Measurements from ENCODE around the gene DCP2.
A peak's percentile ranks its signal among the peaks of the same experiment; 100 is the strongest.

Gene DCP2

DNA sequence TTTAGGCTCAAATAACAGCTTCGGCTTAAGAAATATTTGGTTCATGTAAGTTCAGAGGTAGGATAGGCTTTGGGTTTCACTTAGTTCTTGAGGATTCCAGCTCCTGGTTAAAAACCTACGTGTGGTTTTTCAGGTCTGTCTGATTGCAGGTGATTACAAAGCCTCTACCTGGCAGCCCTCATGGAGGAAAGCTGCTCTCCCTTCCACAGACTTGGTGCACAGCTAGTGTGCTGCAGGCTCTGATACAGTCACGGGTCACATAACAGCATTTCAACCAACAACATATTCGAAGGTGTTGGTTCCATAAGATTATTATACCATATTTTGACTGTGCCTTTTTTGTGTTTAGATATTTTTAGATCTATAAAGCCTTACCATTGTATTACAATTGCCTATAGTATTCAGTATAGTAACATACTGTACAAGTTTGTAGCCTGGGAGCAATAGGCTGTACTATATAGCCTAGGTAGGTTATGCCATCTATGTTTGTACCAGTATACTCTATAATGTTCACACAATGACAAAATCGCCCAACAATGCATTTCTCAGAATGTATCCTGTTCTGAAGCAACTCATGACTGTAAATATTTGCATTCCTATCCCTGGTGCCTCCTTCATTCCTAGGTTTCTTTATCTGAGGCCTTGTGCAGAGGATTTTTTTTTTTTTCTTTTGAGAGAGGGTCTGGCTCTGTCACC, 8.0 kb upstream of the DCP2 start:
- DNase-seq: no peak

DNA sequence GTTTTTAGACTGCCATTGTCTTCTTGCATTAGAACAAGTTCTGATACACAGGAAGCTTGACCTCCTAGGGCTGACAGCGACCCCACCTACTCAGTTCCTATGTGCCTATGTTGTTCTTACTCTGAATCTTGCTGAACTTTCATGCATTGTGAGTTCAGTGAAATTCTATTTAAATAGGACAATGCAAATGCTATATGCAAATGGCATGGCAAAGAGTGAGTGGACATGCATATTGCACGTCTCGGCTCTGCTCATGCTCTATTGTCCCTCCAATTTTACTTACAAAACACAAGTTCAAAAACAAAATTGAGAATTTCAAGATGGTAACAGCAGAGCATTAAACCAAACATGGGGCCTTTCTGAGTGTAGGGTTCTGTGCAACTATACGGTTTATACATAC, 5.3 kb upstream of the DCP2 start:
- no peak for DNase-seq

DNA sequence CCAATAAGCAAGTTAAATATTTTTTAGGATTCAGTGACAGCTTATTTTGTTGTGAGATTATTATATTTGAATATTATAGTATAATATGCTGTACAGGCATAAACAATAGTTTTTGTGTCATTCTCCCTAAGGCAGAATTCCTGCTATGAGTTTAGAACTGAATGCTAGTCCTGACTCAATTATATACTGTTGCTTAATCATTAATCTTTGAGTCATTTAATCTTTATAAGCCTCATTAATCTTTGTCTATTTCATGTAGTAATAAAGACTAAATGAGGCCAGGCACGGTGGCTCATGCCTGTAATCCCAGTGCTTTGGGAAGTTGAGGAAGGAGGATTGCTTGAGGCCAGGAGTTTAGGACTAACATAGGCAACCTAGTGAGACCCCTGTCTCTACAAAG, 3.6 kb upstream of the DCP2 start:
- no peak for DNase-seq

DNA sequence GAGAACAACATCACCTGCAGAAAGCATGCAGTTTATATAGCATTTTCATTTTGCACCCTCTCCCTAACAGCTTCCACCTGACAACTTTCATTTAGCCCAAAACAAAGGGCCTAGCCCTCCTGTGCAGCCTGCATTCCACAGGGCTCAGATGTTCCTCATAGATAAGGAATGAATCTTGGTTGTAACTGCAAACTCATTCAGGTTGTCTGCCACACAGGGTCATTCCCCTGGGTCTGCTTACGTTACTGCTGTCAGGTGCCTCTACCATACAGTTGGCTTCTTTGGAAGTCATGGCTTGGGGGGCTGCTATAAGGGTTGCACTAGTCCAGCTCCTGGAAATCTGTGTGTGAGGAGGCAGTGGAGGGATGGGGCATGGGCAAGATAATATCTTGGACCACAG, 2.7 kb upstream of the DCP2 start:
- DNase-seq: peak; percentile 58

DNA sequence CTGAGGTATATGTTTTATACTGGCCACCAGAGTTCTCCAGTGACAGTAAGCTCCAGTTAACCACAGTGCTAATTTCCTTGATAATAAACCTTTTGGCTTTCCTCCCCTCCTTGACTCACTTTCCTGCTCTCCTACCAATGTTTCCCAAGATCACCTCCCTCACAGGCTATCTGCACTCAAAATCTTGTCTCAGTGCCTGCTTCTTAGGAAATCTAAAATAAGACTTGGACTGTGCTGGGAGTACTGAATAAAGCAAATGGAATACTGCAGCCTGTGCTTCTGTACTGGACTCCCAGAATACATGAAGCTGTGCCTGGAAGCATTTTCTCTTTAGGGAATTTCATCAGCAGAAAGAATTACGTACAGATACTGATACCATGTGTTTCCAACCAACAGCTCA, 1.7 kb upstream of the DCP2 start:
- no peak for DNase-seq

DNA sequence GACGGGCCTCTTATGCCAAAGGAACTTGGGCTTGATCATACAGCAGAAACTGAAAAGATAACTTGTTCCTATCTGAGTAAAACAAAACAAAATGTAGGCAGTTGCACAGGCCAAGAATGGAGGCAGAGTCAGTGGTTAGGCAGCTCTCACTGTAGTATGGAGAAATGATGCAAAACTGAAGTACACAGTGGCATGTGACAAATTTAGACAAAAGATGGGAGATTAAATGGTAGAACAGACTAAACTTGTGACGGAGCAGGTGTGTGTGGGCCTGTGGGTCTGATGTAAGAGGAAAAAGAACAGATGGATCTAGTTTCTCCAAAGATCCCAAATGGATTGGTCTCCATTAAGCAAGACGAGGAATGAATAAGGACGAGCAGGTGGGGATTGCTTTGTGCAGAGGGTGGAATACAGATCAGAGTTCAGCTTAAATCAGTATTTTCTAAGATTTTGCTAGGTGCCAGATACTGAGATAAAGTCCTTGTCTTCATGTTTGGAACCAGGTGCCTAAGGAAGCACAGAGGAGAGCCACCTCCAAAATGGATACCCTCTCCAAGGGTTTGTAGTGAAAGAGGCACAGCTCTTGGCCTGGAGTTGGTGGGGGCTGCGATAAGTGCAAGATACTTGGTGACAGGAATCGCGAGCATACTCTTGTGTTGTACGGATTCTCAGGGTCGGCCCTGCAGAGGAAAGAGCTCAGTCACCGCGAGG, 722 bp upstream of the DCP2 start:
- DNase-seq: peak; percentile 11

DNA sequence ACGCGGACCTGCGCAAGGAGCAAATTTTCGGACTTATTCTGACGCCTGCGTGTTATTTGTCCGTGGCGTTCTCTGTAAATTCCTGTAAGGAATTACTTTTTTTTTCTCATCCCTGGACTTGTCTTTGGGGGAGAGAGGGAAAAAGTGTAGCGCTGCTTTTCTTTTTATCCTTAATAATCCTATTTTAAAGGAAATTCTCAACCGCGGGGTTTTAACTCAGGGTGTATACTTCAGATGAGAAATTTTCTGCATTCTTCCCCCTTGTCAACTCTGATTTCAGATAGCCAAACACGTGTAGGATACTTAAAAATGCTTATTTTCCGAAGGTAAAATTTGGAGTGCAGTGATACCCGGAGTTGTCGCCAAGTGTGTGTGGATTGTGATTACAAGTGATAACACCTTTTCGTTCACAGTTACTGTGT, 853 bp downstream of the DCP2 start:
- peak; percentile 45 for DNase-seq

DNA sequence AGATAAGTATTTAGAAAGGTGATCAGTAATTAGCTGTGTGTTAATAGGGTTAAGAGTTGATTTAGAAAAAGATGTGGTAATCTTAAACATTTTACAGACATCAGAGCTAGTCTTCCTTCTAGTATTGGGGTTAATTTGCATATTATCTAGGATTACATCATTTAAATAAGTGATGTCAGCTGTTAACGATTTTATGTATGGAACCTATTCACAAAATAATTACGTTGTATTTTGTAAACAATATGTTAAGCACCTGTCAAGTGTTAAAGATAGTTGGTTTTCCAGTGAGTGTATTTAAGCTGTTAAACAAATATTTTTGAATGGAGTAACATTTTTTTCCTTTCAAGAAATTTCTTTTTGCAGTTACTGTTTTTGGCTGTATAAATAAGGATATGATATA, 2.2 kb downstream of the DCP2 start:
- no peak for DNase-seq

DNA sequence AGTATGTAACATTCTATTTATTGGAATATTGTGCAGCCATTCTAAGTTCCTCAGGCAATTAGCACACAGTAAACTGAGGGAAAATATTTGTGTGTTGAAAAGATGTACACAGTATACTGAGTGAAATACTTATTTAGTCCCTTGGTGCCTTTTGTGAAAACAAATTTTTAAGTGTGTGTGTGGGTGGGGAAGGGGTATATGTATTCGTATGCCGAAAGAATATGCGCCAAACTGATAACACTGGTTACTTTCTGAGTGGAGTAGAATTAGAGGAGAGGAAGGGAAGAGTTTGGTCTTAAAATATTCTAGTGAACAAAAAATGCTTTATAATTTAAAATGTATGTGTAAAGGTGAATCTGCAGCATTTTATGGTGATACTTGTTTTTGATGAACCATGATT, 3.1 kb downstream of the DCP2 start:
- peak; percentile 44 for DNase-seq

DNA sequence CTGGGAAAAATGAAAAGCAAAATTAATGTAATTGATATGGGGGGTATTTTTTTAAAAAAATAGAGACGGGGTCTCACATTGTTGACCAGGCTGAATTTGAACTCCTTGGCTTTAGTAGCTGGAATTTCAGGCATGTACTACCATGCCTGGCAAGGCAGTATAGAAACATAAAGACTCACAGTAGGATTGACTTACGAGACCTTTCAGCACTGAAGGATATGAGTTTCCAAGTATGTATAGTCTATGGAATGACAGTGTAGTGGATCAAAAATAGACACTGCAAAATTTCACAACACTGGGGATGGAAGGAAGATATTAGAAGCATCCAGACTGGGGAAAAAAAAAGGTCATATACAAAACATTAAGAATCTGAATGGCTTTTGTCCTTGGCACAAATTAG, 6.8 kb downstream of the DCP2 start:
- no peak for DNase-seq

DNA sequence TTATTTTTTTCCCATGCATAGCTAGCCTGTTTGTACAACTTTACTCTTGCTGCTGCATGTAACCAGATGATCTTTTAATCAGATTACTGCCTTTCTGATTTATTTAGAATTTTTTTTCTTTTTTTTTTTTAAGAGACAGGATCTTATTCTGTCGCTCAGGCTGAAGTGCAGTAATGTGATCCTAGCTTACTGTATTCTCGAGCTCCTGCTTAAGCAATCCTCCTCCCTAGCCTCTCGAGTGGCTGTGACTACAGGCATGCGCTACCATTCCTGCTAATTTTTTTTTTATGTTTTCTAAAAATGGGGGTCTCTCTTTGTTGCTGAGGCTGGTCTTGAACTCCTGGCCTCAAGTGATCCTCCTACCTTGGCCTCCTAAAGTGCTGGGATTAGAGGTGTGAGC, 9.6 kb downstream of the DCP2 start:
- no peak for DNase-seq

DNA sequence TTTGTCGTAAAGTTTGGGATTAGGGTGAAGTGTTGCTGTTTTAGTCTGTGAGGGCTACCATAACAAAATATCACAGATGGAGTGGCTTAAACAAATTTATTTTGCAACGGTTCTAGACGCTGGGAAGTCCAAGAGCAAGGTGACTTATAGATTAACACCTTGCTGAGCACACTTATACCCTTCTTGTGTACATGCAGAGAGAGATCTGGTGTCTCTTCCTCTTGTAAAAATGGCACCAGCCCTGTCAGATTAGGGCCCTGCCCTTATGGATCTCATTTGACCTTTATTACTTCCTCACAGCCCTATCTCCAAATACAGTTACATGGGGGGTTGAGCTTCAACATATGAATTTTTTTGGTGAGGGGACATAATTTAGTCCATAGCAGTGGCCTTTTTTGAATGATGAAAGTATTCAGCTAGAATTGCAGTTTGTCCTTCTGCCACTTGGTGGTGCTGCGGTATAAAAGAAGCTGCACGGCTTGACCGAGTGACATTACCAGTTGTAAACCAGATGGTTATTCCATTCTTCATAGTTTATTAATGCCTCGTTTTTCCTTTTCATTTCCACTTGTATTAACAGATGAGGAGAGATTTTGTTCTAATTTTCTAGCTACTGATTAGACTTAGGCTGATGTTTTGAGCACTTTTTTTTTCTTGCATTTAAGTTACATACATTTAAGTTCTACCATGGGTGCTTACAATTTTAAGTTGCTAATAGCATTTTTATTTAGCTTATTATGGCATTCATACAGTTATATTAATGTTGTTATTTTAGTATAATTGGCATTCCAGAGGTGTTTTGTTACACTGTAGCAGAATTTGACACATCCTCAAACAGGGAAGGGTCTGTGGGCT, 19.4 kb downstream of the DCP2 start:
- DNase-seq: peak; percentile 74

DNA sequence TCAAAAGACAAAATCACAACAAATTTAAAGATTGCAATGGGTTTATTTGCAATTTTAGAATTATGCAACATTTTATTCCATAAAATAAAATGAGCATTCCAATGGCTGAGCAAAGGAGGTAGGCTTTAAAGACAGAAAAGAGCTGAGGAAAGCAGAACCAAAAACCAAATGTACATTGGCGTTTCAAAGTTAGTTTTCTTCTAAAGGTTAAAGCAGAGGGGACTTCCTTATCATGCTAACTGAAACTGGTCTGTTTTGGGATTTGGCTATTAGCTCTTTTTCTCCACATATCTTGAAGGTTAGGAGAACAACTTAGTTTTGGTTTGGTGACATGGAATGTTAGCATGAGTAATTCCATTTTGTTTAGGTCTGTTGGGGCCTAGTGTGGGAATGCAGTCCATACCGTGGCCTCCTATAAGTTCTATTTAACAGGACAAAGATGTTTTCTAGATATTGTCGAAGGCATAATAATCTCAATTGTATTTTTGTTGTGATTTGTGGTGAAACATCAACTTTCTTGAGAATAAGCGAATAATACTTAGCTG, 20.3 kb downstream of the DCP2 start:
- DNase-seq: no peak

DNA sequence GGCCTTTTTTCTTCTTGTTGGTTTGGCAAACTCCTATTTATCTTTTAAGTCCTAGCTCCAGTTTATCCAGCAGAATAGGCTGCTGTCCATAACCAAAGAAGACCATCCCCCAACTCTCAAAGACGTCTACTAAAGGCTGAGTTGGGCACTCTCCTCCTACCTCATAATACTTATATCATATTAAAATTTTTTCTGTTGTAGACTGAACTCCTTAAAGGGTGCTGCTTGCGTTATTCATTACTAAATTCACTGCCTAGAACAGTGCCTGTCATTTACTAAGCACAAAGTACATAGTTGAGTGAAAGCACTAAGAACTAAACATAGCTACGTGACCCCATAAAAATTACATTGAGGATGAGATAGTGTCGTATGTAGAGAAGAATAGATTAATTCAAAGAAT, 21.7 kb downstream of the DCP2 start:
- no peak for DNase-seq

DNA sequence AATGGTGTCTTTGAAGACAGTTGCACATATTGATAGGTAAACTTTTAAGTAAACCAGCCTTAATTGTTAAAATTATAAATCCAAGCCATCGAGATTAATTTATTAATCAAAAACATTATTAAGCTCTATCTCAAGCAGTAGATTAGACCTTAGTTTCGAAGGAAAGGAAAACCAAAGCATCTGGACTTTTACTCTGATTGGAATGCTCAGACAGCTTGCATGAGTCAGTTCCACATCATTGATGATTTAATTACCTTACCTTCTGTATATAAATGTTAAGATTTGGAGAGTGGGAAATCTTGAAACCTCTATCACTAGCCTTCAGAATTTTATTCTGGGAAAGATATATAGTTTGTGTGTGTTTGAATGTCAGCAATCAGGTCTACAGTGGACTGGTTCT, 23.9 kb downstream of the DCP2 start:
- no peak for DNase-seq

DNA sequence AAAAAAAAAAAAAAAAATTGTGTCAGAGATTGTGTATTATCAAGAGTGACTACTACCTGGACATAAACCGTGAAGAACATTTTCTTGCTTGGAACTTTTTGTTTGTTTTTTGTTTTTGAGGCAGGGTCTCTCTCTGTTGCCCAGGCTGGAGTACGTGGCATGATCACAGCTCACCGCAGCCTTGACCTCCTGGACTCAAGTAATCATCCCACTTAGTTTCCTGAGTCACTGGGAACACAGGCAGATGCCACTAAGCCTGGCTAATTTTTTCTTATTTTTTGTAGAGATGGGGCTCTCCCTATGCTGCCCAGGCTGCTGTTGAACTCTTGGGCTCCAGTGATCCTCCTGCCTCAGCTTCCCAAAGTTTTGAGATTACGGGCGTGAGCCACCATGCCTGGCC, 25.8 kb downstream of the DCP2 start:
- DNase-seq: no peak

DNA sequence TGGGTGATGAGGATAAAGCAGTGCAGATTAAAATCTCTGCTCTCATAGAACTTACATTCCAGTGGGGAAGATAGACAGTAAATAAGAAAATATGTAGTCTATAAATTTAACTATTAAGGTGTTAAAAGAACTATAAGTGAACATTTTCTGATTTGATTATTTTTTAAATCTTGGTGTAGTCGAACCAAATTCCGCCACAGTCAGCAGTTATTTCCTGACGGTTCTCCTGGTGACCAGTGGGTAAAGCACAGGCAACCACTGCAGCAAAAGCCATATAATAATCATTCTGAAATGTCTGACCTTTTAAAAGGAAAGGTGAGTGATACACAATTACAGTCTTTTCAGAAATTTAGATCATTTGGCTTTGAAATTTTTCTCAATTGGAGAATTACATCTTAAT, 27.2 kb downstream of the DCP2 start:
- DNase-seq: no peak

DNA sequence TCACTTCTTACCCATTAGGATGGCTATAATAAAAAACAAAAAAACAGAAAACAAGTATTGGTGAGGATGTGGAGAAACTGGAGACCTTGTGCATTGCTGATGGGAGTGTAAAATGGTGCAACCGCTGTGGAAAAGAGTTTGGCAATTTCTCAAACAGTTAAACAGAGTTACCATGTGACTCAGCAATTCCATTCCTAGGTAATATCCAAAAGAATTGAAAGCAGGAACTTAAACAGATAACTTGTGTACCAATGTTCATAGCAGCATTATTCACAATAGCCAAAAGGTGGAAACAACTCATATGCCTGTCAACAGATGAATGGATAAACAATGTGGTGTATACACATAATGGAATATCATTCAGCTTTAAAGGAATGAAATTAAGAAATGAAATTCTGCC, 28.9 kb downstream of the DCP2 start:
- no peak for DNase-seq

DNA sequence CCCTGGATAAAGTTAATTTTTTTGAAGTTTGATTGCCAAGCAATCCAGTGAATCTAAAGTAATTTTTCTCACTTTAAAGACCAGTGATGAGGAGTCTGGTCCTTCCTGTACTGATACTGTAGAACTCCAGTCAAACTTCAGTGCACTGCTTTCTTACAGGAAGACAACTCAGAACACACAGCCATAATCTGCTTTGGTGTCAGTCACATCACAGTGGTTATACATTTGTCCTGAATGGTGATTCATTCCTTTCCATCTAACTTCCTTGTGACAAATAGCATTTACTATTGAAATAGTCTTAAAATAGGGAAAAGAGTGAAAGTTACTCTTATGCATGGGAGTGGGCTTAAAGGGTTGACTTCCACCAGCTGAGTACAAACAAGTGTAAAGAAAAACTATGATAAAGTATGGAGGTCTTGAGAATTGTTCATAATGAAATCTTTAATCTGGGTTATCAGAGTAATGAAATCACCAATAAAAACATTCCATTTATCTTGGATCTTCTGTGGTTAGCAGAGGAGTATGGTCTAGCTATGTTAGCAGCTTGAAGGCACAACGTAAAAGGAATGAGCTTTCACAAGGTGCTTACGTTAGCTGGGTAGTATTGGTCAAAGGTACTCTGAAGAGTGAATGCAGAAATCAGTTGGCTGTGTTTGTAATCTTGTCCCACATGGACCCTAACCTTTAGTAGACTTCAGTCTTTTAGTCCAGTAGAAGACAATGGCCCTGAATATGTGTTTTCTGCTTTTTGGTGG, 41.5 kb downstream of the DCP2 start:
- no peak for DNase-seq

DNA sequence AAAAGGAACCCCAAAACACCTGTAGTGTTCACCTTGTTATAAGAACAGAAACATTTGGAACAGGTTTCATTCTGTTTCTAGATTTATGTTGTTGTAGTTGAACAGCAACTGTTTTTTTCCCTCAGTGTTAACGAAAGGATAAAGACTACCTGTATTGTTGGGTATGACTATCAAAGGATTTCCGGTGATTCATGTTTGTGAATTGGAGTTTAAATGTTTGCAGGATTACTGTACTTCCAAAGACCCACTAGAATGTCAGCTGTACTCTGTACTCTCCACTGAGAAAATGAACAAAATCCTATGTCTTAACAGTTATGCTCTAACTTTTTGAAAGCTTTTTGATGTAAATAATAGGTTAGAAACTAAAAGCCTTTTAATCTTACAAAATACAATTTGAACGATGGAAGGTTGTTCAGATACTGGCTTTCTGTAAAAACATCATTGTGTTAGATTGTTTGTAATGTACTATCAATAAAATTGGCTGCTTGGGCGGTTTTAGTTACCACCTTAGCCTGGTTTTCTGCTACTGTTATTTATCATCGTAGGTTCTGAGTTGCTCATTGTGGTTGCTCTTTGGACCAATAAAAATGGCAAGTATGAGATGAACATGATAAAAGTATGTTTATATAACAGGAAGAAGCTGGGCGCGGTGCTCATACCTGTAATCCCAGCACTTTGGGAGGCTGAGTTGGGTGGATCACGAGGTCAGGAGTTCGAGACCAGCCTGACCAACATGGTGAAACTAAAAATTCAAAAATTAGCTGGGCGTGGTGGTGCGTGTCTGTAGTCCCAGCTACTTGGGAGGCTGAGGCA, 44.1 kb downstream of the DCP2 start:
- DNase-seq: no peak

DNA sequence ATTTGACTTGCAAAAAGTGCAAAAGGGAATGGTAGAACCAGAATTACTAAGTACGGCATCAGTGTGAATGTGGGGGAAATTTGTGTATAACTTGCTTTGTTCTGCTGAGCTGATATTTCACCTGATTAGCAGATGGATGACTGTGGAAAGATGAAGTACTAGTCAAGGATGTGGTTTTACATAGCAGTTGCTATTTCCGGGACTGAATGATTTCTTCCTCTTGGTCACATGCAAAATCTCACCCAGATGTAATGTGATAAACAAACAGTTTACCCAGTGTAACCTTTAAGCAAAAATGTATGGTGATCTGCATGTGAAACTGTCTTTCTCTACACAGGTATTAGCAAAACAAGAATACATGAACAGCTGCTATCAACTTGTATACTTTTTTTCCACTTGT, 46.1 kb downstream of the DCP2 start:
- DNase-seq: no peak

DNA sequence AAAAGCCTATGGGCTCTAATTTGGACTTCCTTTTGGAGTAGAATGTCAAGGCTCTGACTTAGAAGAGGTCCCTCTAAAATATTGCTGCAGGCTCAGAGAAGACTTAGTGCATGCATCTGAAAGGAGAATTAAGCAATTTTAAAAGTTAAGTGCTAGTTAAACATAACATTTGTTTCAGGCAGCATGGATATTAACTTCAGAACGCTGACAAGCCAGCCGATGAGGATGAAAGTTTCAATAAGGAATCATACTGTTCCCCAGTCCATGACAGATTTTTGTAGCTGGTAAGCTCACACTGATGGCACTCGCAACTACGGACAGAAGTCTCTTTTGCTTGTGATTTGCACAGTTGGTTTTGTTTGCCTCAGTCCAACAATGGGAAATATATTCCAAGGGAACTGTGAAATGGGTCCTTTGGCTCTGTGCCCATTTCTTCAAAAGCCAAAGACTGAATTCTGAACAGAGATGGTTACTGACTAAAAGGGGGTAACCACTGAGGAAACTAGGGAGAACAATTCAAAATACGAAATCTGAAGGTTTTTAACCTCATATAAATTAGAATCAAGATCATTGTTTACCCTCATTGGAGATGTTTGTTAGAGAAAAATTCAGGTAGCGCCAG, 47.6 kb downstream of the DCP2 start:
- no peak for DNase-seq

Data from hematopoietic multipotent progenitor cell treated with erythropoietin and hydrocortisone succinate and interleukin-3 and kit ligand, for 8 days (in vitro differentiated cells).